ENCODE data around the gene FGFRL1. TPM values are rescaled to one million over a fixed set of nuclear protein-coding genes. Genes with fewer than 3 reads are reported as not detected.

The FGFRL1 gene
- total and polyA plus RNA-seq, 2 of the 13 experiments (the other 11 are each of a cell fraction or from before 2014, with no cell fraction given): 19.1 to 30.6 TPM

GRCh38 chr4:987624-988513 is 23.6 kb upstream of the FGFRL1 start (continued):
- TF ChIP-seq NFE2L2 (IDR thresholded peaks at IDR 0.05; ENCODE audit: low read length) (no peak), AKAP8 (CRISPR knock-in tag; IDR thresholded peaks at IDR 0.05) (no peak)

- in situ Hi-C loops (cut with HindIII; ENCODE audit: extremely low pct_ligation_motif_present, low pct_unique_long_range_greater_than_20kb): loop anchor here (5.0 to 10.0 kb wide), 2 partner anchors 57 to 174 kb away; partner anchors contain the start of genes GAK and TMEM175
- ChIA-PET POLR2A (no interaction called here), CTCF (ENCODE audit: low intra/inter-chr PET ratio, low total read pairs) (no interaction called here)
- intact Hi-C loops (cut with micrococcal nuclease; ENCODE audit: unreplicated experiment): no loop called here
- WGBS (ENCODE audit: low lambda C conversion rate): 94% methylated on average over 22 of the region's 69 CpGs
- no peaks in the 10 kb centered on the region for H3K9me3 ChIP-seq (ENCODE audit: low read length)
- no peak overlapping the region for H3K9ac ChIP-seq (ENCODE audit: insufficient read depth, low read depth, low read length)
- no peak for FAIRE-seq
- no TSS peak for BruUV-seq (replicated peaks)
- peak overlapping the region; percentile 5 for H3K27ac ChIP-seq (ENCODE audit: extremely low read length, insufficient read depth, low read length)
- ATAC-seq: no peak
- TF ChIP-seq ZBTB33 (CRISPR knock-in tag; IDR thresholded peaks at IDR 0.05) (peak; percentile 77), RBFOX2 (IDR thresholded peaks at IDR 0.05; ENCODE audit: low read depth, low read length) (peak; percentile 69), ZHX1 (CRISPR knock-in tag; IDR thresholded peaks at IDR 0.05; ENCODE audit: low read depth) (0 out of 2 replicates have a peak, but pooled peaks have one; percentile 22), CBFB (CRISPR knock-in tag; IDR thresholded peaks at IDR 0.05) (no peak), AGO2 (optimal IDR thresholded peaks at IDR 0.05; ENCODE audit: low read depth, low read length) (peak; percentile 16), RBM39 (IDR thresholded peaks at IDR 0.05; ENCODE audit: low read depth, low read length, poor library complexity, severe bottlenecking) (peak; percentile 31)
- peaks cover 9 to 15% of the 10 kb centered on the region in 2 experiments; a peak in 4 of 5 replicates for H3K36me3 ChIP-seq (replicated peaks in 1 of 2; ENCODE audit: control insufficient read depth in 1 of 2, insufficient read depth in 2 of 2, low read length in 2 of 2)
- peaks cover 16% of the 10 kb centered on the region for H3K79me2 ChIP-seq (ENCODE audit: insufficient read depth, low read length)
- peaks cover 53% of the 10 kb centered on the region for H3K4me1 ChIP-seq (ENCODE audit: insufficient read depth, low read length)
- H3K27me3 ChIP-seq (ENCODE audit: control insufficient read depth in 1 of 2, insufficient read depth in 2 of 2, low read length in 2 of 2): no peaks in the 10 kb centered on the region; a peak in 1 of 5 replicates
- no peak overlapping the region for H2AFZ ChIP-seq (ENCODE audit: low read length)
- H3K4me2 ChIP-seq (ENCODE audit: low read depth, low read length): no peak overlapping the region
- no peaks in the 10 kb centered on the region for H4K20me1 ChIP-seq (ENCODE audit: insufficient read depth, low read length)
- DNase-seq (ENCODE audit: low spot score): no peak
- H3K4me3 ChIP-seq (replicated peaks in 1 of 3; ENCODE audit: insufficient read depth in 1 of 3, low read depth in 2 of 3, low read length in 3 of 3): no peak overlapping the region
Measured at GRCh38 chr4:988726-989721, 22.4 kb upstream of the FGFRL1 start.

Data from HepG2 (cell line).